Astrocyte (in vitro differentiated cells and primary cell): Measurements from ENCODE around the gene SCPEP1. TPM values are rescaled to one million over a fixed set of nuclear protein-coding genes. Genes with fewer than 3 reads are reported as not detected.

Experiments used
- DNase-seq: peaks from one replicate; pipeline ENCODE4 v3.0.0-alpha.2; 2010; ENCODE audit warnings: low read depth
- FAIRE-seq: peaks from 2 replicates; lab custom pipeline; 2011; peaks lifted over from hg19 to GRCh38; lab: Jason Lieb, UNC
- H2AFZ ChIP-seq: 2 replicates; pipeline ENCODE4 v1.6.0; 2012; ENCODE audit warnings: low read depth, low read length, inconsistent platforms
- H3K27ac ChIP-seq: 2 replicates; pipeline ENCODE4 v1.5.1; 2011; ENCODE audit warnings: low read depth, low read length, inconsistent platforms
- H3K27me3 ChIP-seq: 2 replicates; pipeline ENCODE4 v1.6.0; 2011; ENCODE audit warnings: low read length, inconsistent platforms; ENCODE audit not compliant: insufficient read depth
- H3K36me3 ChIP-seq: 2 replicates; pipeline ENCODE4 v1.5.1; 2011; ENCODE audit warnings: low read length, inconsistent platforms; ENCODE audit not compliant: insufficient read depth
- H3K4me1 ChIP-seq: 2 replicates; pipeline ENCODE4 v1.5.1; 2011; ENCODE audit warnings: low read length, inconsistent platforms; ENCODE audit not compliant: insufficient read depth
- H3K4me2 ChIP-seq: 2 replicates; pipeline ENCODE4 v1.6.0; 2012; ENCODE audit warnings: low read length, inconsistent platforms
- H3K4me3 ChIP-seq: 2 replicates; pipeline ENCODE4 v1.5.1; 2011; ENCODE audit warnings: low read depth, mild to moderate bottlenecking, low read length, inconsistent platforms; ENCODE audit not compliant: insufficient read depth
- H3K79me2 ChIP-seq: 2 replicates; pipeline ENCODE4 v1.6.0; 2012; ENCODE audit warnings: mild to moderate bottlenecking, low read length, inconsistent platforms; ENCODE audit not compliant: insufficient read depth
- H3K9ac ChIP-seq: 2 replicates; pipeline ENCODE4 v1.6.0; 2012; ENCODE audit warnings: mild to moderate bottlenecking, low read length, inconsistent platforms
- H3K9me3 ChIP-seq: 2 replicates; pipeline ENCODE4 v1.5.1; 2012; ENCODE audit warnings: low read depth, mild to moderate bottlenecking, low read length, inconsistent platforms; ENCODE audit not compliant: insufficient read depth
- H4K20me1 ChIP-seq: 2 replicates; pipeline ENCODE4 v1.6.0; 2012; ENCODE audit warnings: low read length, inconsistent platforms; ENCODE audit not compliant: insufficient read depth
- H3K27ac Mint-ChIP-seq: one replicate; pipeline ENCODE4 v1.8.0; 2021; ENCODE audit warnings: mild to moderate bottlenecking, mixed read lengths; ENCODE audit not compliant: unreplicated experiment
- H3K27me3 Mint-ChIP-seq: one replicate; pipeline ENCODE4 v1.8.0; 2021; ENCODE audit warnings: low read depth, mixed read lengths; ENCODE audit not compliant: unreplicated experiment
- H3K36me3 Mint-ChIP-seq: one replicate; pipeline ENCODE4 v1.8.0; 2021; ENCODE audit warnings: low read depth, mixed read lengths; ENCODE audit not compliant: unreplicated experiment
- H3K4me1 Mint-ChIP-seq: one replicate; pipeline ENCODE4 v1.8.0; 2021; ENCODE audit warnings: low read depth, mixed read lengths; ENCODE audit not compliant: unreplicated experiment
- H3K4me3 Mint-ChIP-seq: one replicate; pipeline ENCODE4 v1.8.0; 2021; ENCODE audit warnings: mild to moderate bottlenecking, moderate library complexity, mixed read lengths; ENCODE audit not compliant: unreplicated experiment
- H3K9me3 Mint-ChIP-seq: one replicate; pipeline ENCODE4 v1.8.0; 2021; ENCODE audit warnings: mild to moderate bottlenecking, mixed read lengths; ENCODE audit not compliant: unreplicated experiment
- CTCF ChIP-seq: IDR thresholded peaks from 2 replicates; pipeline ENCODE4 v1.5.1; 2011; ENCODE audit warnings: low read depth, mild to moderate bottlenecking, inconsistent platforms, low read length, moderate library complexity; ENCODE audit not compliant: insufficient read depth
- EZH2 ChIP-seq: IDR thresholded peaks from 2 replicates; pipeline ENCODE4 v1.6.1; 2012; ENCODE audit warnings: mild to moderate bottlenecking, low read length, inconsistent platforms; ENCODE audit not compliant: insufficient read depth
- total RNA-seq: library from RNA; stranded (reverse); gene quantifications from 2 replicates; pipeline ENCODE4 v1.2.1, GENCODE V29; 2021

The SCPEP1 gene
- total RNA-seq, 1 donor from 2014 or later: 27.1 TPM

GRCh38 chr17:56994009-56994792 is 16.3 kb downstream of the SCPEP1 start:
- H3K4me3 ChIP-seq: no peak overlapping the region
- H3K9me3 ChIP-seq: no peaks in the 10 kb centered on the region
- H3K4me2 ChIP-seq: no peak overlapping the region
- no peaks in the 10 kb centered on the region for H3K27me3 ChIP-seq
- FAIRE-seq: no peak
- no peaks in the 10 kb centered on the region for H3K79me2 ChIP-seq
- no peak overlapping the region for H3K9ac ChIP-seq
- Mint-ChIP-seq H3K4me1 (no peaks in the 10 kb centered on the region), H3K27me3 (no peaks in the 10 kb centered on the region), H3K4me3 (no peak overlapping the region), H3K9me3 (no peaks in the 10 kb centered on the region), H3K27ac (no peak overlapping the region), H3K36me3 (peaks cover 15% of the 10 kb centered on the region)
- no peaks in the 10 kb centered on the region for H4K20me1 ChIP-seq
- no peak overlapping the region for H2AFZ ChIP-seq
- H3K4me1 ChIP-seq: peaks cover 4% of the 10 kb centered on the region
- no peaks in the 10 kb centered on the region for H3K36me3 ChIP-seq
- TF ChIP-seq CTCF (no peak), EZH2 (no peak)
- no peak overlapping the region for H3K27ac ChIP-seq
- peak; percentile 77 for DNase-seq

DNA sequence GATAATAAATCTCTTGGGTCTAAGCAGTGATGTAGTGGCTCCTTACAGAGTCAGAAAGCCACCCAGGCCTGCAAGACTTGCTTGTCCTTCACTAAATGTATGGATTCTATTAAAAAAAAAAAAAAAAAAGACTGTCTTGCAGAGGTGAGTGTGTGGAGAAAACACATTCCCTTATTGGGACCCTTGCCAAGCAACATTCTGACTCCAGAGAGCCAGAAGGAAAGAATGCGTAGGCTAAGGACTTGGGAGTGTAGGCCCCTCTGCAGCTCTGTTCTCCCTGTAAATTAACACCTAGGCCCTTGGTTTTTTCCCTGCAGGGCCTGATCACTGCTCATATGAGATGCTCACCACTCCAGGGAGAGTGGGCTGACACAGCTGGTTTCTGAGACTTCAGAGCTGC is 17.8 kb downstream of the SCPEP1 start:
- H2AFZ ChIP-seq: no peak overlapping the region
- no peaks in the 10 kb centered on the region for H3K79me2 ChIP-seq
- TF ChIP-seq EZH2 (no peak), CTCF (no peak)
- H4K20me1 ChIP-seq: no peaks in the 10 kb centered on the region
- H3K27ac ChIP-seq: no peak overlapping the region
- no peaks in the 10 kb centered on the region for H3K27me3 ChIP-seq
- no peak overlapping the region for H3K4me3 ChIP-seq
- no peaks in the 10 kb centered on the region for H3K27me3 Mint-ChIP-seq
- no peaks in the 10 kb centered on the region for H3K36me3 ChIP-seq
- H3K9me3 Mint-ChIP-seq: no peaks in the 10 kb centered on the region
- peaks cover 4% of the 10 kb centered on the region for H3K4me1 ChIP-seq
- H3K4me1 Mint-ChIP-seq: no peaks in the 10 kb centered on the region
- H3K4me2 ChIP-seq: no peak overlapping the region
- no peak for FAIRE-seq
- H3K27ac Mint-ChIP-seq: no peak overlapping the region
- DNase-seq: peak; percentile 33
- no peaks in the 10 kb centered on the region for H3K9me3 ChIP-seq
- no peak overlapping the region for H3K4me3 Mint-ChIP-seq
- peaks cover 17% of the 10 kb centered on the region for H3K36me3 Mint-ChIP-seq
- H3K9ac ChIP-seq: no peak overlapping the region

GRCh38 chr17:56997313-56997712 is 19.4 kb downstream of the SCPEP1 start:
- Mint-ChIP-seq H3K9me3 (no peaks in the 10 kb centered on the region), H3K4me3 (no peak overlapping the region), H3K4me1 (no peaks in the 10 kb centered on the region), H3K27ac (no peak overlapping the region), H3K36me3 (peaks cover 28% of the 10 kb centered on the region), H3K27me3 (no peaks in the 10 kb centered on the region)
- Histone ChIP-seq H3K79me2 (no peaks in the 10 kb centered on the region), H3K4me2 (no peak overlapping the region), H3K36me3 (no peaks in the 10 kb centered on the region), H3K27me3 (no peaks in the 10 kb centered on the region), H3K9me3 (no peaks in the 10 kb centered on the region), H3K9ac (no peak overlapping the region), H4K20me1 (no peaks in the 10 kb centered on the region), H3K4me3 (no peak overlapping the region), H2AFZ (no peak overlapping the region), H3K27ac (no peak overlapping the region), H3K4me1 (peaks cover 4% of the 10 kb centered on the region)
- DNase-seq (no peak), FAIRE-seq (no peak)
- TF ChIP-seq CTCF: no peak
- TF ChIP-seq EZH2: no peak
